GM21528 (cell line): ENCODE measurements around the gene ADK.

Source experiments
- ATAC-seq: cut with Tn5 transposase; IDR thresholded peaks from one replicate; pipeline ENCODE4 v1.9.1; 2021; ENCODE audit warnings: mild to moderate bottlenecking, moderate library complexity; ENCODE audit not compliant: unreplicated experiment, low FRiP score

The ADK gene

DNA sequence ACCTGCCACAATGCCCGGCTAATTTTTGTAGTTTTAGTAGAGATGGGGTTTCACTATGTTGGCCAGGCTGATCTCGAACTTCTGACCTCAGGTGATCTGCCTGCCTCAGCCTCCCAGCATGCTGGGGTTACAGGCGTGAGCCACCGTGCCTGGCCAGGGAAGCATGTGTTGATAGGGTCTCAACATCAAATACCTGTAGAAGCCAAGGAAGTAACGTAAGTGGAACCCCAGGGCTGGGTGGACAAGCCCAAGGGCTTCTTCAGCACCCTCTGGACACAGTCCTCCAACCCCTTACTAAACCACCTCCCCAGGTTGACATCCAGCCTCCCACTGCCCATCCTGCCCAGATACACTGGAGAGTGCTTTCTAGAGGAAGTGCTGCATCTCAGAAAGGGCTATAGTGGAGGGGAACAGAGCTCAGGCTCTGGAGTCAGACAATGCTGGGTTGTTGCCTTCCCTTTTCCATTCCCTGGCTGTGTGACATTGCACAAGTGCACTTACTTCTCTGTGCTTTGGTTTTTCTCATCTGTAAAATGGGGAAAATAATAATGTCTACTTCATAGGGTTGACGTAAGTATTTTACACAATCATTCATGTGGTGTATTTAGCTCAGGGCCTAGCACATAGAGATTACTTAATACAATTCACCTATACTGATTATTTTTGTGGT is 601.5 kb downstream of the ADK start:
- ATAC-seq: no peak

DNA sequence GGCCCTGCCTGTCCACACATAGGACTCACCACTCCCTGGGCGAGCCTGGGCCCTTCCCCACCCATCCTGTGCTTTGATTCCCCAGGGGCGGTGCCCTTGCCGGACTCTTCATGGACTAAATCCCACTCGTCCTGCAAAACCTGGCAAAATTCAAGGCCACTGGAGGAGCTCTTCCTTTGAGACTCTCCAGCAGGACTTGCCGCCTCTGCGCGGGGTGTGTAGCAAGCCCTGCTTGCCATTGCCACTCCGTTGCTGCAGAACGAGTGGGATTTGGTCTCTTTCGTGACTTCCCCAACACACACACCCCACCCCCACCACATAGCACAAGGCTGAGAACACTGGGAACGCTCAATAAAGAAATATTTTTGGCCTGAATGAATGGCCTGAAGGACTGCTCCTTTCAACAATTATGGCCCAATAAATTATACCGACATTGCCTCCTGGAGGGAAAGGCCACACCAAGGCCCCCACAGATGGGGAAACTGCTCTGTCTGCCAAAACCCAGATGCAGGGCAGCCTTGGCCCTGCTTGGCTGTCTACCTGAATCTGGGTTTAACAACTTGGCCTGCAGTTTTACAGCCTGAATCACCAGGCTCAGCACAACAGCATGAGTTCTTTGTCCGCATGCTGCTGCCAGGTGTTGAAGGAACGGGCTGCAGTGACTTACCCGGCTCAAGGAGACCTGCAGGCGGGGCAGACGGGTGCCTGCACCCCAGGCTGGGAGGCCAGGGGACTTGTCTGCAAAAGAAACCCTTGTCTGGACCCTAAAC is 602.6 kb downstream of the ADK start:
- ATAC-seq: no peak

DNA sequence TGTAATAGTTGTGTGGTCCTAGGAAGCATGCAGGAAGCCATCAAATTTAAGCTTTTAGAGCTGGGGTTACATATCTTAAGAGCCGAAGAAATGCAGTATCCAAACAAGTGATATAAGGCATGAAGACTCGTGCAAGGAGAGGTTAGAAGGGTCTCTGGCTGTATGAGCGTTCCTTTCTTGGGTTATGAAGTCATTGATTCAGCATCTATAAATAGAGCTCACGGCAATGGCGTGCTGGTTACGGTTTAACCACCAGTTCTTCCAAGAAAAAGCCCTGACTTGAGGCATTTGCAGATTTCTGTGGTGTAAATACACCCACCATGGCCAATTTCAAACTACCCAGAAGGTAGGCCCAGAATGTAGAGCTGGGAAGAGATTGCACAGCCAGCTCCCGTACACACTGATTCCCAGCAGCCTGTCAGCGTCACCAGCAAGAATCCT is 603.4 kb downstream of the ADK start:
- no peak for ATAC-seq

DNA sequence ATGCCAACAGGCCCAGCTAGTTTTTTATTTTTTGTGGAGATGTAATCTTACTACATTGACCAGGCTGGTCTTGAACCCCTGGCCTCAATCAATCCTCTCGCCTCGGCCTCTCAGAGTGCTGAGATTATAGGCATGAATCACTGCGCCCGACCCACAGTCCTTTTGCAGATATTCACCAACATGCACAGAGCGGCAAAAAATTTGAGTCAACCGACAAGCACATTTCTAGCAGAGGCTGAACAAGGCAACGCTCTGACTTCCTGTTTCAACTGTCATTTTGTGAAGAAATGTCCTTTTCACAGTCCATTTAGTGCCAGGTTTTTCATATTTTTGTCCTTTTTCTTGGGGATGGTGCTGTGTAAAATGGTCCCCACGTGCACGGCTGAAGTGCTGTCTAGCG is 604.3 kb downstream of the ADK start:
- ATAC-seq: no peak
